Type B pancreatic cell (in vitro differentiated cells): ENCODE measurements around the gene IGF1R. TPM values are rescaled to one million over a fixed set of nuclear protein-coding genes. Genes with fewer than 3 reads are reported as not detected.

Experiments used
- DNase-seq: peaks from one replicate; pipeline ENCODE4 v3.0.0; 2021; ENCODE audit warnings: mixed read lengths; ENCODE audit not compliant: unreplicated experiment; ENCODE audit errors: extremely low spot score
- H3K27ac Mint-ChIP-seq: 2 replicates; pipeline ENCODE4 v1.8.0; 2021; ENCODE audit warnings: mild to moderate bottlenecking, mixed read lengths
- H3K27me3 Mint-ChIP-seq: 2 replicates; pipeline ENCODE4 v1.8.0; 2021; ENCODE audit warnings: mixed read lengths
- H3K36me3 Mint-ChIP-seq: 2 replicates; pipeline ENCODE4 v1.8.0; 2021; ENCODE audit warnings: mixed read lengths
- H3K4me1 Mint-ChIP-seq: one replicate; pipeline ENCODE4 v1.8.0; 2021; ENCODE audit warnings: mixed read lengths; ENCODE audit not compliant: unreplicated experiment
- H3K4me3 Mint-ChIP-seq: 2 replicates; pipeline ENCODE4 v1.8.0; 2021; ENCODE audit warnings: mild to moderate bottlenecking, mixed read lengths
- H3K9me3 Mint-ChIP-seq: 2 replicates; pipeline ENCODE4 v1.8.0; 2021; ENCODE audit warnings: mixed read lengths
- CTCF ChIP-seq: fragments of 200-600 bp; sonication (generic); conservative IDR thresholded peaks from 2 replicates; pipeline ENCODE4 v1.5.0; 2021; ENCODE audit warnings: antibody characterized with exemption, mild to moderate bottlenecking
- total RNA-seq: library from RNA; stranded (reverse); gene quantifications from 2 replicates; pipeline ENCODE4 v1.2.1, GENCODE V29; 2021; ENCODE audit warnings: low replicate concordance

The IGF1R gene
- total RNA-seq, 1 donor from 2014 or later, result 87.1 TPM

DNA sequence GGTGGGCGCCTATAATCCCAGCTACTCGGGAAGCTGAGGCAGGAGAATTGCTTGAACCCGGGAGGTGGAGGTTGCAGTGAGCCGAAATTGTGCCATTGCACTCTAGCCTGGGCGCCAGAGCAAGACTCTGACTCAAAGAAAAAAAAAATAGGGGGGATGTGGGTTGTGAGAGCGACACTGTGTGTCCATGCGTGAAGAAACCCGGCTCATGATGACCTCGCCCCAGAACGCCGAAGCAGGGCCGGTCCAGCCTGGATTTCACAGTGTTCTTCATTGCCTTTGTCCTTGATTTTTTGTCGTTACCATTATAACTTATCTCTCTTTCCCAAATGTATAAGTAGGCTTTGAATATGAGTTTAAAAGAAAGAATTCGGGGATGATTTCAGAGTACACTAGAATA, 230.5 kb downstream of the IGF1R start:
- TF ChIP-seq CTCF, result no peak
- no peak for DNase-seq
- no peaks in the 10 kb centered on the region for H3K36me3 Mint-ChIP-seq
- H3K4me1 Mint-ChIP-seq, result peaks cover 70% of the 10 kb centered on the region
- no peaks in the 10 kb centered on the region for H3K27me3 Mint-ChIP-seq
- no peaks in the 10 kb centered on the region for H3K9me3 Mint-ChIP-seq
- H3K4me3 Mint-ChIP-seq, result no peak overlapping the region
- no peak overlapping the region for H3K27ac Mint-ChIP-seq

DNA sequence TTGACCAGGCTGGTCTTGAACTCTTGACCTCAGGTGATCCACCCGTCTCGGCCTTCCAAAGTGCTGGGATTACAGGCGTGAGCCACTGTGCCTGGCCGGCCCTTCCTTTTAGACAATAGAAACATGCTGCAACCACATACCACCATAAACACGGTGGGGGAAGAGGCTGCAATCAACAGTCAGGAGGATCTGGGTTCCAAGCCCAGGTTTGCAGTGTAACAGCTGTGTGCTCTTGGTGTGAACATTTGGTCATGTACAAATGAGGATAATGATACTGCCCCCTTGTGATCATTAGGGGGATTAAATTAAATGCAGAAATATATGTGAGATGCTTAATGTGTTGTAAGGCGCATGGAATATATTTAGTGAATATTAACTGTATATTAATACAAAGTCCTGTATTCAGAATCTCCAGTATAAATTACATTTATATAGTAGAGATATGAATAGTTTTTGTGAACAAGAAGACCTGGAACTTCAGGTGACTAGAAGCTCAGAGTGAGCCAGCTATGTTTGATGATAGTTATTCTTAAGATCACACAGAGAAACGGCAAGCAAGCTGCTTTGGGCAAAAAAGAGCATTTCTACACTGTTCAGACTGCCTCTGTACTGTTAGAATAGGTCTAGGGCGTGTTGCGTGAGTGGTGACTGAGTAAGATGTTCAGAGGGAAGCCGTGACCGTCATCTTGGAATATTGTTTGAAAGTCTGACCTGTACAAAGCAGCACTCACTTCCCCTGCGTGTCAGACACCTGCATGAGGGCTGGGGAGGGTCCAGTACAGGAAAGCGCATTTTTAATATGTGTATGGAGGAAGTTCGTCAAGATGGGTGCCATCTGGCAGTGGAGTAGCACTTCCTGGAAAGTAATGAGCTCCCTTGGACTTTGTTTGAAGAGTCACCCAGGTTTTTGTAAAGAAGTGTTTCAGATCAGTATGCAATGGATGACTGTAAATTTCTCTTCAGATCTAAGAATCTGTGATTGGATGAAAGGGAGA, 233.5 kb downstream of the IGF1R start:
- peak overlapping the region; percentile 73 for H3K27ac Mint-ChIP-seq
- no peaks in the 10 kb centered on the region for H3K36me3 Mint-ChIP-seq
- peak overlapping the region; percentile 27 for H3K4me3 Mint-ChIP-seq
- DNase-seq, result no peak
- peaks cover 55% of the 10 kb centered on the region for H3K4me1 Mint-ChIP-seq
- TF ChIP-seq CTCF, result peak; percentile 80
- no peaks in the 10 kb centered on the region for H3K9me3 Mint-ChIP-seq
- no peaks in the 10 kb centered on the region for H3K27me3 Mint-ChIP-seq

- no peaks in the 10 kb centered on the region for H3K36me3 Mint-ChIP-seq
- no peak for TF ChIP-seq CTCF
- H3K9me3 Mint-ChIP-seq, result no peaks in the 10 kb centered on the region
- H3K4me1 Mint-ChIP-seq, result peaks cover 51% of the 10 kb centered on the region
- H3K4me3 Mint-ChIP-seq, result no peak overlapping the region
- H3K27ac Mint-ChIP-seq, result peak overlapping the region; percentile 7
- DNase-seq, result no peak
- no peaks in the 10 kb centered on the region for H3K27me3 Mint-ChIP-seq
Measured at GRCh38 chr15:98883478-98883877, 235.1 kb downstream of the IGF1R start.

- no peak for TF ChIP-seq CTCF
- no peak for DNase-seq
- H3K36me3 Mint-ChIP-seq, result no peaks in the 10 kb centered on the region
- H3K27ac Mint-ChIP-seq, result no peak overlapping the region
- H3K4me3 Mint-ChIP-seq, result no peak overlapping the region
- H3K4me1 Mint-ChIP-seq, result peaks cover 53% of the 10 kb centered on the region
- no peaks in the 10 kb centered on the region for H3K27me3 Mint-ChIP-seq
- H3K9me3 Mint-ChIP-seq, result no peaks in the 10 kb centered on the region
Measured at GRCh38 chr15:98884894-98885293, 236.6 kb downstream of the IGF1R start.

DNA sequence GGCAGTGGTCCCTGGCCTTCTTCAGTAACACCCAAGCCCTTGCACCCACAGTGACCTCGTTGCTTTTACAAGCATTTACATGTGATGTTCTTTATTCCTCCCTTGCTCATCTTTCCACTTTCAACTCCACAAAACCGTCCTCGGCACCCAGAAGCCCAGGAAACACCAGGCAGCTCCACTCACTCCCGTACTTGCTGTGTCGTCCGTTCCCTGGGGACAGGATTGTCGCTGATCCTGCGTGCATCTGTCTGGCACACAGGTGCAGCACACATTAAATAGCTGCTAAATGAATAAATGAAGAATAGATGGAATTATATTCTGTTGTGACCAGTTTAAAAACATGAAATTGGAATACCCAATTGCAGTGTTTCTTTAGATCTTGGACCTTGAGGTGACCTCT, 239.6 kb downstream of the IGF1R start:
- H3K27me3 Mint-ChIP-seq, result no peaks in the 10 kb centered on the region
- TF ChIP-seq CTCF, result no peak
- H3K4me1 Mint-ChIP-seq, result peaks cover 39% of the 10 kb centered on the region
- H3K9me3 Mint-ChIP-seq, result no peaks in the 10 kb centered on the region
- no peak overlapping the region for H3K4me3 Mint-ChIP-seq
- no peak overlapping the region for H3K27ac Mint-ChIP-seq
- no peak for DNase-seq
- peaks cover 7% of the 10 kb centered on the region for H3K36me3 Mint-ChIP-seq
